GM19395 (cell line): ENCODE measurements around the gene FRMPD1.
"Not testable (repeated sequence)": the region's sequence is repeated elsewhere in the genome, so short reads cannot be mapped to it uniquely, and the experiment has no call there.

Experiments
- ATAC-seq: cut with Tn5 transposase; IDR thresholded peaks from one replicate; pipeline ENCODE4 v1.9.1; 2021; ENCODE audit warnings: mild to moderate bottlenecking, moderate library complexity; ENCODE audit not compliant: unreplicated experiment

Gene FRMPD1

GRCh38 chr9:37650873-37651768 lies at the start of gene FRMPD1:
TSS of gene FRMPD1 (plus strand) at chr9:37650954. CDS start at chr9:37692642, 41,688 bp downstream.
- ATAC-seq = peak; percentile 72

GRCh38 chr9:37602061-37602460 lies 48.7 kb upstream of the FRMPD1 start:
- ATAC-seq = not testable (repeated sequence)

GRCh38 chr9:37602817-37603216 lies 47.9 kb upstream of the FRMPD1 start:
- no peak for ATAC-seq

GRCh38 chr9:37604296-37604695 lies 46.5 kb upstream of the FRMPD1 start:
- no peak for ATAC-seq

- ATAC-seq = no peak
Measured at GRCh38 chr9:37608250-37608649, 42.5 kb upstream of the FRMPD1 start.

GRCh38 chr9:37609735-37610397 lies 40.9 kb upstream of the FRMPD1 start:
- ATAC-seq = no peak

- no peak for ATAC-seq
Measured at GRCh38 chr9:37611014-37611413, 39.7 kb upstream of the FRMPD1 start.

- no peak for ATAC-seq
Measured at GRCh38 chr9:37611961-37612360, 38.8 kb upstream of the FRMPD1 start.

- no peak for ATAC-seq
Measured at GRCh38 chr9:37617161-37617560, 33.6 kb upstream of the FRMPD1 start.

GRCh38 chr9:37617832-37618231 lies 32.9 kb upstream of the FRMPD1 start:
- ATAC-seq = no peak

- ATAC-seq = no peak
Measured at GRCh38 chr9:37618817-37619216, 31.9 kb upstream of the FRMPD1 start.

GRCh38 chr9:37619806-37620205 lies 30.9 kb upstream of the FRMPD1 start:
- no peak for ATAC-seq

GRCh38 chr9:37620396-37620795 lies 30.4 kb upstream of the FRMPD1 start:
- ATAC-seq = no peak

- no peak for ATAC-seq
Measured at GRCh38 chr9:37621273-37622121, 29.3 kb upstream of the FRMPD1 start.

GRCh38 chr9:37622462-37622861 lies 28.3 kb upstream of the FRMPD1 start:
- ATAC-seq = no peak

- no peak for ATAC-seq
Measured at GRCh38 chr9:37623267-37623666, 27.5 kb upstream of the FRMPD1 start.

GRCh38 chr9:37624073-37624472 lies 26.7 kb upstream of the FRMPD1 start:
- ATAC-seq = no peak

GRCh38 chr9:37625036-37625757 lies 25.6 kb upstream of the FRMPD1 start:
- no peak for ATAC-seq

- no peak for ATAC-seq
Measured at GRCh38 chr9:37625758-37626147, 25.0 kb upstream of the FRMPD1 start.

- ATAC-seq = no peak
Measured at GRCh38 chr9:37626708-37627292, 24.0 kb upstream of the FRMPD1 start.
